TTC549 (cell line): ENCODE measurements around the gene ZSWIM7.
"Not testable (repeated sequence)": the region's sequence is repeated elsewhere in the genome, so short reads cannot be mapped to it uniquely, and the experiment has no call there.

Experiments
- FAIRE-seq: peaks from 2 replicates; lab custom pipeline; 2012; peaks lifted over from hg19 to GRCh38; lab: Jason Lieb, UNC

ZSWIM7 gene

GRCh38 chr17:15998031-15998562 lies 1.4 kb downstream of the ZSWIM7 start:
- FAIRE-seq, result no peak

GRCh38 chr17:15996322-15996721 lies 3.2 kb downstream of the ZSWIM7 start:
- FAIRE-seq, result no peak

- no peak for FAIRE-seq
Measured at GRCh38 chr17:15981646-15982580, 17.6 kb downstream of the ZSWIM7 start.

GRCh38 chr17:15981208-15981607 lies 18.3 kb downstream of the ZSWIM7 start:
- FAIRE-seq, result no peak

- not testable (repeated sequence) for FAIRE-seq
Measured at GRCh38 chr17:15979013-15979412, 20.5 kb downstream of the ZSWIM7 start.

GRCh38 chr17:15978606-15979005 lies 20.9 kb downstream of the ZSWIM7 start:
- no peak for FAIRE-seq

- no peak for FAIRE-seq
Measured at GRCh38 chr17:15977894-15978293, 21.6 kb downstream of the ZSWIM7 start.

GRCh38 chr17:15973834-15974233 lies 25.7 kb downstream of the ZSWIM7 start:
- FAIRE-seq, result no peak

- no peak for FAIRE-seq
Measured at GRCh38 chr17:15973016-15973415, 26.5 kb downstream of the ZSWIM7 start.

- FAIRE-seq, result no peak
Measured at GRCh38 chr17:15972497-15972951, 27.0 kb downstream of the ZSWIM7 start.

- FAIRE-seq, result no peak
Measured at GRCh38 chr17:15971882-15972281, 27.6 kb downstream of the ZSWIM7 start.

GRCh38 chr17:15971098-15971678 lies 28.3 kb downstream of the ZSWIM7 start:
- FAIRE-seq, result no peak

GRCh38 chr17:15970500-15970899 lies 29.0 kb downstream of the ZSWIM7 start:
- FAIRE-seq, result no peak

- no peak for FAIRE-seq
Measured at GRCh38 chr17:15969463-15969862, 30.0 kb downstream of the ZSWIM7 start.

GRCh38 chr17:15967706-15968399 lies 31.7 kb downstream of the ZSWIM7 start:
- FAIRE-seq, result no peak

GRCh38 chr17:15966879-15967248 lies 32.6 kb downstream of the ZSWIM7 start:
- no peak for FAIRE-seq

GRCh38 chr17:15966183-15966878 lies 33.2 kb downstream of the ZSWIM7 start:
- no peak for FAIRE-seq

GRCh38 chr17:15965528-15965927 lies 34.0 kb downstream of the ZSWIM7 start:
- FAIRE-seq, result no peak

- FAIRE-seq, result no peak
Measured at GRCh38 chr17:15963670-15964110, 35.8 kb downstream of the ZSWIM7 start.

GRCh38 chr17:15958484-15958854 lies 41.0 kb downstream of the ZSWIM7 start:
- no peak for FAIRE-seq

- no peak for FAIRE-seq
Measured at GRCh38 chr17:15957608-15958307, 41.7 kb downstream of the ZSWIM7 start.
